IMR-90 (cell line): ENCODE results near the gene KAT7. TPM values are rescaled to one million over a fixed set of nuclear protein-coding genes. Genes with fewer than 3 reads are reported as not detected.
"Not testable (repeated sequence)": the region's sequence is repeated elsewhere in the genome, so short reads cannot be mapped to it uniquely, and the experiment has no call there.

Source experiments
- ATAC-seq: fragments of 200-7000 bp; cut with Tn5 transposase; 2 replicates; pipeline ENCODE4 v1.9.1; 2020; ENCODE audit warnings: low read depth, mild to moderate bottlenecking, moderate library complexity
- BruUV-seq: library from RNA; stranded (reverse); fragments of 400-500 nt; replicated peaks from 2 replicates; lab custom pipeline; 2021; lab: Mats Ljungman, UMichigan
- CTCF ChIA-PET: fragments of 300-600 bp; formaldehyde crosslinking; extraction: SDS; loops from one replicate; lab custom pipeline; 2021; ENCODE audit warnings: antibody characterized with exemption; lab: Yijun Ruan, JAX
- POLR2A ChIA-PET: fragments of 300-600 bp; sonication (Branson Sonifier 250); formaldehyde crosslinking; loops from one replicate; lab custom pipeline; 2022; ENCODE audit warnings: antibody characterized with exemption; ENCODE audit not compliant: unreplicated experiment; lab: Charles Lee
- DNase-seq: peaks from one replicate; pipeline ENCODE4 v3.0.0; 2013
- H2AFZ ChIP-seq: replicated peaks from 2 replicates; pipeline ENCODE3; 2013; ENCODE audit warnings: low read length, mild to moderate bottlenecking; ENCODE audit not compliant: poor library complexity
- H2AK5ac ChIP-seq: 2 replicates; pipeline ENCODE4 v1.6.1; 2013; ENCODE audit warnings: low read depth, low read length, inconsistent platforms
- H2AK9ac ChIP-seq: replicated peaks from 2 replicates; pipeline ENCODE3; 2013; ENCODE audit warnings: mild to moderate bottlenecking, low read depth, low read length, moderate library complexity; ENCODE audit not compliant: poor library complexity
- H2BK120ac ChIP-seq: 2 replicates; pipeline ENCODE4 v1.6.1; 2013; ENCODE audit warnings: low read depth, low read length, inconsistent platforms
- H2BK15ac ChIP-seq: 3 replicates; pipeline ENCODE4 v1.6.1; 2013; ENCODE audit warnings: low read depth, low read length, inconsistent platforms
- H2BK20ac ChIP-seq: 2 replicates; pipeline ENCODE4 v1.6.1; 2013; ENCODE audit warnings: low read depth, mild to moderate bottlenecking, inconsistent platforms, low read length, moderate library complexity
- H2BK5ac ChIP-seq: 2 replicates; pipeline ENCODE4 v1.6.1; 2013; ENCODE audit warnings: mild to moderate bottlenecking, low read depth, low read length, inconsistent platforms; ENCODE audit not compliant: poor library complexity, severe bottlenecking
- H3K14ac ChIP-seq: replicated peaks from 2 replicates; pipeline ENCODE4 v1.6.1; 2013; ENCODE audit warnings: low read depth, low read length, inconsistent platforms
- H3K18ac ChIP-seq: 2 replicates; pipeline ENCODE4 v1.6.1; 2013; ENCODE audit warnings: low read depth, low read length, control low read depth
- H3K23ac ChIP-seq: 2 replicates; pipeline ENCODE4 v1.6.1; 2013; ENCODE audit warnings: low read depth, low read length, inconsistent platforms
- H3K27ac ChIP-seq: 2 replicates; pipeline ENCODE4 v1.5.1; 2013; ENCODE audit warnings: mild to moderate bottlenecking, control low read depth, low read length; ENCODE audit not compliant: insufficient read depth
- H3K27me3 ChIP-seq: 2 replicates; pipeline ENCODE4 v1.6.1; 2013; ENCODE audit warnings: low read length; ENCODE audit not compliant: control insufficient read depth, insufficient read depth
- H3K36me3 ChIP-seq: 2 replicates; pipeline ENCODE4 v1.6.1; 2013; ENCODE audit warnings: low read length, mixed read lengths; ENCODE audit not compliant: control insufficient read depth, insufficient read depth
- H3K4ac ChIP-seq: 2 replicates; pipeline ENCODE4 v1.6.1; 2013; ENCODE audit warnings: low read depth, low read length, inconsistent platforms
- H3K4me1 ChIP-seq: 2 replicates; pipeline ENCODE4 v1.6.1; 2013; ENCODE audit warnings: low read length, mixed read lengths; ENCODE audit not compliant: control insufficient read depth, insufficient read depth
- H3K4me2 ChIP-seq: 2 replicates; pipeline ENCODE4 v1.6.1; 2013; ENCODE audit warnings: low read depth, mild to moderate bottlenecking, control low read depth, low read length, moderate library complexity
- H3K4me3 ChIP-seq: 2 replicates; pipeline ENCODE4 v1.5.1; 2013; ENCODE audit warnings: low read depth, mild to moderate bottlenecking, control low read depth, low read length, moderate library complexity; ENCODE audit not compliant: insufficient read depth
- H3K56ac ChIP-seq: 2 replicates; pipeline ENCODE4 v1.6.1; 2013; ENCODE audit warnings: low read length, inconsistent platforms; ENCODE audit not compliant: insufficient read depth; ENCODE audit errors: extremely low read depth
- H3K79me1 ChIP-seq, 2 experiments: 2 replicates each; pipeline ENCODE4 v1.6.1; 2013; ENCODE audit warnings: low read length in 2 of 2, inconsistent platforms in 1 of 2, low read depth in 1 of 2
- H3K9ac ChIP-seq: 2 replicates; pipeline ENCODE4 v1.6.1; 2013; ENCODE audit warnings: low read depth, low read length, control low read depth
- H3K9me1 ChIP-seq: 2 replicates; pipeline ENCODE4 v1.6.1; 2013; ENCODE audit warnings: low read length, inconsistent platforms; ENCODE audit not compliant: insufficient read depth
- H3K9me3 ChIP-seq: 2 replicates; pipeline ENCODE4 v1.6.1; 2013; ENCODE audit warnings: low read length; ENCODE audit not compliant: control insufficient read depth, insufficient read depth
- H4K20me1 ChIP-seq: 2 replicates; pipeline ENCODE4 v1.6.1; 2013; ENCODE audit warnings: low read length, inconsistent platforms; ENCODE audit not compliant: insufficient read depth
- H4K5ac ChIP-seq: 2 replicates; pipeline ENCODE4 v1.6.1; 2013; ENCODE audit warnings: mild to moderate bottlenecking, low read depth, low read length, control low read depth
- H4K8ac ChIP-seq, 2 experiments: 2 replicates each; pipeline ENCODE4 v1.6.1; 2013; ENCODE audit warnings: low read depth in 2 of 2, low read length in 2 of 2, control low read depth in 1 of 2, inconsistent platforms in 1 of 2
- H4K91ac ChIP-seq: 2 replicates; pipeline ENCODE4 v1.6.1; 2013; ENCODE audit warnings: low read depth, low read length, inconsistent platforms; ENCODE audit not compliant: insufficient read depth
- NFE2L2 ChIP-seq: fragments of 150-350 bp; IDR thresholded peaks from 2 replicates; pipeline ENCODE4 v1.6.1; 2016; ENCODE audit warnings: low read depth, mild to moderate bottlenecking, low read length
- WGBS, 2 experiments: methylation state at CpG; one replicate each; pipeline versions ENCODE4 v1.1.5 to v1.1.7; 2013; ENCODE audit warnings: missing lambda C conversion rate in 2 of 2; ENCODE audit not compliant: insufficient read length in 1 of 2; ENCODE audit errors: extremely low coverage in 2 of 2; 5-methylcytosine and 5-hydroxymethylcytosine counted together
- dilution Hi-C: fragments of 300-500 bp; cut with HindIII; formaldehyde crosslinking; loops from one replicate; pipeline ENCODE4 v1.14.3; 2018; ENCODE audit warnings: low sequenced_read_pairs; ENCODE audit not compliant: unreplicated experiment
- in situ Hi-C: fragments of 300-500 bp; cut with MboI; formaldehyde crosslinking; loops from 3 replicates; pipeline ENCODE4 v1.14.3; 2019; ENCODE audit warnings: low sequenced_read_pairs, inconsistent platforms, mixed read lengths
- intact Hi-C: fragments of 100-400 bp; cut with micrococcal nuclease; formaldehyde crosslinking; loops from 2 replicates; pipeline ENCODE4 v1.10.0; 2022
- polyA plus RNA-seq, 3 experiments: library from polyadenylated mRNA; depleted of rRNA; stranded (reverse); fragments of >200 nt; gene quantifications; 2 replicates each; pipeline ENCODE4 v1.2.3, GENCODE V29; 2012; ENCODE audit warnings: low replicate concordance in 1 of 3
- total RNA-seq: library from RNA; depleted of rRNA; stranded (reverse); fragments of >200 nt; gene quantifications from 2 replicates; pipeline ENCODE4 v1.2.3, GENCODE V29; 2012

KAT7 gene
- total and polyA plus RNA-seq, 2 of the 4 experiments (the other 2 are of a cell fraction) = 16.9 to 21.9 TPM

DNA sequence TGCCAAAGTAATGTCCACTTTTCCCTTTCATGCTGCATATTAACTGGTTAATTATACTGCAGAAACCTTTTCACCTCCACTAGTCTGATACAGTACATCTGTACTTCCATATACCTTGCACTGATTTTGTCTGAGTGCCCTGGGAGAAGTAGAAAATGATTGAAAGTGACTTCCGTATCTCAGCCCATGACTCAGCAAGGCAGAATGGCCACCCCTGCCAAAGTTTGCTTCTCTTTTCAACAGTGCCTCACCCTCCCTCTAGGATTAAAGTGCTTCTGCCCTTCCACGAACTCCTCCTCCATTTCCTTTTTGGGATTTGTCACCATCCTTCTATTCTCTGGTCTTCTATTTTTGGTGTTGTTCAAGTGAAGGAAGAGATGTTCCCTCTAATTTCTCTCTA lies 39.8 kb downstream of the KAT7 start:
- H3K9me1 ChIP-seq, H4K20me1 ChIP-seq, H3K27me3 ChIP-seq, in situ Hi-C loops, POLR2A ChIA-PET, H3K56ac ChIP-seq, H3K14ac ChIP-seq, BruUV-seq, H3K9ac ChIP-seq, H3K4ac ChIP-seq, H4K5ac ChIP-seq, CTCF ChIA-PET, dilution Hi-C loops, H3K18ac ChIP-seq, H2BK15ac ChIP-seq, H3K9me3 ChIP-seq, intact Hi-C loops, H2AFZ ChIP-seq, H3K4me3 ChIP-seq, H3K23ac ChIP-seq, H4K91ac ChIP-seq, H2AK9ac ChIP-seq, H3K27ac ChIP-seq, H3K4me1 ChIP-seq: not testable (repeated sequence)
- peak overlapping the region in 1 of 2 experiments; percentile 32; a peak in 1 of 4 replicates for H4K8ac ChIP-seq
- peaks cover 0 to 30% of the 10 kb centered on the region in 2 experiments; a peak in 2 of 4 replicates for H3K79me1 ChIP-seq
- peak overlapping the region; percentile 28; the same call in 1 of the 2 replicates for H2BK120ac ChIP-seq
- peak overlapping the region; percentile 76; the same call in 1 of the 2 replicates for H2BK20ac ChIP-seq
- peaks cover 26% of the 10 kb centered on the region for H3K36me3 ChIP-seq
- peak overlapping the region; percentile 33; the same call in 1 of the 2 replicates for H3K4me2 ChIP-seq
- 0 out of 2 replicates have a peak overlapping the region, but pooled peaks have one; percentile 48 for H2AK5ac ChIP-seq
- no CpG with 5 or more reads among the region's 2 CpGs for WGBS, 2 experiments
- ATAC-seq (peak; percentile 9; the same call in 1 of the 2 replicates), DNase-seq (peak; percentile 43)
- H2BK5ac ChIP-seq = peak overlapping the region; percentile 57
- peak; percentile 57; the same call in 1 of the 2 replicates for TF ChIP-seq NFE2L2
